Measurements from ENCODE around the gene SEC24B.
"Not testable (repeated sequence)": the region's sequence is repeated elsewhere in the genome, so short reads cannot be mapped to it uniquely, and the experiment has no call there.

SEC24B gene

GRCh38 chr4:109511414-109511813 is 77.8 kb downstream of the SEC24B start:
- no peak for DNase-seq

- DNase-seq, result not testable (repeated sequence)
Measured at GRCh38 chr4:109513368-109513767, 79.8 kb downstream of the SEC24B start.

- DNase-seq, result no peak
Measured at GRCh38 chr4:109532182-109532581, 98.6 kb downstream of the SEC24B start.

GRCh38 chr4:109545401-109545800 is 111.8 kb downstream of the SEC24B start:
- DNase-seq, result no peak

GRCh38 chr4:109547394-109547793 is 113.8 kb downstream of the SEC24B start:
- no peak for DNase-seq

GRCh38 chr4:109548655-109549054 is 115.0 kb downstream of the SEC24B start:
- peak; percentile 5 for DNase-seq

- no peak for DNase-seq
Measured at GRCh38 chr4:109552237-109552636, 118.6 kb downstream of the SEC24B start.

- no peak for DNase-seq
Measured at GRCh38 chr4:109553130-109553529, 119.5 kb downstream of the SEC24B start.

GRCh38 chr4:109554971-109555370 is 121.4 kb downstream of the SEC24B start:
- DNase-seq, result no peak

GRCh38 chr4:109557433-109557832 is 123.8 kb downstream of the SEC24B start:
- no peak for DNase-seq

- DNase-seq, result peak; percentile 18
Measured at GRCh38 chr4:109558095-109558494, 124.5 kb downstream of the SEC24B start.

- peak; percentile 40 for DNase-seq
Measured at GRCh38 chr4:109559625-109559982, 126.0 kb downstream of the SEC24B start.

GRCh38 chr4:109559983-109560686 is 126.5 kb downstream of the SEC24B start, which contains the start of gene MCUB:
MCUB (plus strand) TSS chr4:109560246; CDS start chr4:109560338, 92 bp downstream.
- peak; percentile 88 for DNase-seq

GRCh38 chr4:109560687-109561461 is 127.3 kb downstream of the SEC24B start:
- peak; percentile 43 for DNase-seq

- DNase-seq, result no peak
Measured at GRCh38 chr4:109562457-109563239, 129.0 kb downstream of the SEC24B start.

- no peak for DNase-seq
Measured at GRCh38 chr4:109571494-109571893, 137.9 kb downstream of the SEC24B start.

- DNase-seq, result no peak
Measured at GRCh38 chr4:109572154-109572553, 138.5 kb downstream of the SEC24B start.

- no peak for DNase-seq
Measured at GRCh38 chr4:109574443-109574850, 140.8 kb downstream of the SEC24B start.

GRCh38 chr4:109574931-109575804 is 141.6 kb downstream of the SEC24B start:
- DNase-seq, result no peak

- no peak for DNase-seq
Measured at GRCh38 chr4:109576462-109576861, 142.8 kb downstream of the SEC24B start.

GRCh38 chr4:109578846-109579245 is 145.2 kb downstream of the SEC24B start:
- no peak for DNase-seq

- not testable (repeated sequence) for DNase-seq
Measured at GRCh38 chr4:109579997-109580396, 146.4 kb downstream of the SEC24B start.
